ENCODE results near the gene CASTOR2.

DNA sequence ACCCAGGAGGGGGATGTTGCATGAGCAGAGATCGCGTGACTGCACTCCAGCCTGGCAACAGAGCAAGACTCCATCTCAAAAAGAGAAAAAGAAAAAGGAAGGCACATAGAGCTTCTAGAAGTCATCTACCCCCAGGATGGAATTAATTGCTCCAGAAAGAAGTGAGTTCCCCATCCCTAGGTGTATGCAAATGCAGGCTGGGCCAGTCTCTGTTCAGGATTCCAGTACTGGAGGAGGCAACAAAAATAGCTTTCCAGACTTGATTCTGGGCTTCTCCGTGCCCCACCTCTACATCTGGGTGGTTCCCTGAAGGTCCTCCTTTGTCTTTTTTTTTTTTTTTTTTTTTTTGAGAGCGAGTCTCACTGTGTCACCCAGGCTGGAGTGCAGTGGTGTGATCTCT lies 28.6 kb downstream of the CASTOR2 start:
- TF ChIP-seq GATA2 (IDR thresholded peaks at IDR 0.05; ENCODE audit: low read depth, low read length) (no peak), GATA3 (IDR thresholded peaks at IDR 0.05; ENCODE audit: low read depth, low read length) (no peak)
